ENCODE results near the gene MACROD2.

Gene MACROD2

DNA sequence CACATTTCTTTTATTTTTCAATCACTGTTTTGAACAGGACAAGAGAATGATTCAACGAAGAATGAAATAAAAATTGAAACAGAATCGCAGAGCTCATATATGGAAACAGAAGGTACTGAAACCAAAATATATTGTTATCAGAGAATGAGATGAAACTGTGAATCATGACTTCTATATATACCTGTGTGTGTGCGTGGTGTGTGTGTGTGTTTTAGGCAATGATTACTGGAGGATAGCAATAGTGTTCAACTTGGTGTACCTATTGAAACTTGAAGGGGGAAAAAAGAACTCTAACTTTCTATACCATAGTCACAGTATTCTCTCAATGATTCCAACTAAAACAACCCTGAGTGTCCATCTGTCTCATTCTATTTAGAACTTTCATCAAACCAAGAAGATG is 1991.4 kb downstream of the MACROD2 start:
- Histone ChIP-seq H3K36me3 (ENCODE audit: control insufficient read depth, insufficient read depth, low read length) (no peaks in the 10 kb centered on the region), H3K4me3 (replicated peaks; ENCODE audit: low read depth, low read length) (peak overlapping the region; percentile 67), H3K27me3 (replicated peaks; ENCODE audit: control insufficient read depth, insufficient read depth, low read length) (no peaks in the 10 kb centered on the region)
- no peak for TF ChIP-seq CTCF (IDR thresholded peaks at IDR 0.05; ENCODE audit: insufficient read depth, low read length, poor library complexity, severe bottlenecking)
- peak; percentile 56 for DNase-seq (ENCODE audit: extremely low read depth, insufficient read length)

DNA sequence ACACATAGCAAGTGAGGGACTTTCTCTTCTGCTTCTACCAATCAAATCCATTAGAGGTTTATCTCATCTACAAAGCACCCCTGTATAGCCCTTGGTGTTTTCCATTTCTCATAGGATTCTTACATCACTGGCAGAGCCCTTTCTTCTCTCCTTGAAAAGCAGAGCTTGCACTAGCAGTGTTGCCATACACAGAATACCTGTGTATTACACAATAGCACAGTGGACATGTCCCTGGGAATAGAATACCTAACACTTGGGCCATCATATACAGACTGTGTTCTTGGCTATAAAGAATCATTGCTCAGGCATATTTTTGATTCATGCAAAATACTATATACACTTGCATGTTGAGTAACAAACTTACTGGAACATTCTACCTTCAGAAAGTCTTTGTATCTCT is 1996.0 kb downstream of the MACROD2 start:
- Histone ChIP-seq H3K27me3 (replicated peaks; ENCODE audit: control insufficient read depth, insufficient read depth, low read length) (no peaks in the 10 kb centered on the region), H3K4me3 (replicated peaks; ENCODE audit: low read depth, low read length) (no peak overlapping the region), H3K36me3 (ENCODE audit: control insufficient read depth, insufficient read depth, low read length) (no peaks in the 10 kb centered on the region)
- TF ChIP-seq CTCF (IDR thresholded peaks at IDR 0.05; ENCODE audit: insufficient read depth, low read length, poor library complexity, severe bottlenecking): no peak
- DNase-seq (ENCODE audit: extremely low read depth, insufficient read length): no peak

- Histone ChIP-seq H3K4me3 (replicated peaks; ENCODE audit: low read depth, low read length) (no peak overlapping the region), H3K27me3 (replicated peaks; ENCODE audit: control insufficient read depth, insufficient read depth, low read length) (no peaks in the 10 kb centered on the region), H3K36me3 (ENCODE audit: control insufficient read depth, insufficient read depth, low read length) (no peaks in the 10 kb centered on the region)
- TF ChIP-seq CTCF (IDR thresholded peaks at IDR 0.05; ENCODE audit: insufficient read depth, low read length, poor library complexity, severe bottlenecking): no peak
- DNase-seq (ENCODE audit: extremely low read depth, insufficient read length): no peak
These were observed 1997.2 kb downstream of the MACROD2 start for GRCh38 chr20:15992564-15992963.

DNA sequence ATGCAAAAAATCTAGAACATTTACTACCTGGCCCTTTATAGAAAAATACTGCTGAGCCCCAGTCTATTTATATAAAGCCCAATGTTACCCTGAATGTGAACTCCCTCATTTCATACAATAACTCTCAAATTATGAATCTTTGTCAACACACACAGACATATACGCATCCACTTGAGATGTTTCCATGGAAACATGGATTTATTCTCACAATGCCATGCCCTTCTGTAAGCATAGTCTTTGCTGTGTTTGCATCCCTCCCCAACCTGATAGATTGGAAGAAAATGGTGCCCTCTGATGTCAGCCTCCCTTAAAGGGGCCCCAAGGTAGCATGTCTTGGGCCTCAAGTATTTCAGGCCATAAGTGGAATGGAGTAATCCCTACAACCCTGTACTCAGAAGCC is 2004.8 kb downstream of the MACROD2 start:
- no peak for DNase-seq (ENCODE audit: extremely low read depth, insufficient read length)
- no peak for TF ChIP-seq CTCF (IDR thresholded peaks at IDR 0.05; ENCODE audit: insufficient read depth, low read length, poor library complexity, severe bottlenecking)
- Histone ChIP-seq H3K36me3 (ENCODE audit: control insufficient read depth, insufficient read depth, low read length) (no peaks in the 10 kb centered on the region), H3K4me3 (replicated peaks; ENCODE audit: low read depth, low read length) (no peak overlapping the region), H3K27me3 (replicated peaks; ENCODE audit: control insufficient read depth, insufficient read depth, low read length) (no peaks in the 10 kb centered on the region)

- Histone ChIP-seq H3K36me3 (ENCODE audit: control insufficient read depth, insufficient read depth, low read length) (no peaks in the 10 kb centered on the region), H3K27me3 (replicated peaks; ENCODE audit: control insufficient read depth, insufficient read depth, low read length) (no peaks in the 10 kb centered on the region; the same call in 1 of the 2 replicates), H3K4me3 (replicated peaks; ENCODE audit: low read depth, low read length) (no peak overlapping the region)
- TF ChIP-seq CTCF (IDR thresholded peaks at IDR 0.05; ENCODE audit: insufficient read depth, low read length, poor library complexity, severe bottlenecking): no peak
- DNase-seq (ENCODE audit: extremely low read depth, insufficient read length): no peak
These were observed 2006.0 kb downstream of the MACROD2 start for GRCh38 chr20:16001286-16001685.

DNA sequence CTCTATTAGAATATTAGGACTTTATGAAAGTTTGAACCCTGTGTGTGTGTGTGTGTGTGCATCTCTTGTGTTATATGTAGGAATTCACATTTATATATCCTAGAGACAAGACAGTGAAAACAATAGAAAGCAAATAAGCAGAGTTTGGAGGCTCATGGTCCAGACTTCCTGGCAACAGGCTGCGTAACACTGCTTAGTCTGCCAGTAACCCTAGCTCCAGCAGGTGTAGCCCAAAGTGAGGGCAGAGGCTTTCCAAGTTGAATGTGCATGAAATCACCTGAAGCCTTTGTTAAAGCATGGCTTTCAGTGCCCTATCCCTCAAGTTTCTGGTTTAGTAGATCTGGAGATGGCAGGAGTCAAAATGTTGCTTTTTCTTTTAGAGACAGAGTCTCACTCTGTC is 2008.0 kb downstream of the MACROD2 start:
- no peak for DNase-seq (ENCODE audit: extremely low read depth, insufficient read length)
- no peaks in the 10 kb centered on the region for H3K36me3 ChIP-seq (ENCODE audit: control insufficient read depth, insufficient read depth, low read length)
- no peak overlapping the region for H3K4me3 ChIP-seq (replicated peaks; ENCODE audit: low read depth, low read length)
- H3K27me3 ChIP-seq (replicated peaks; ENCODE audit: control insufficient read depth, insufficient read depth, low read length): no peaks in the 10 kb centered on the region; the same call in 1 of the 2 replicates
- no peak for TF ChIP-seq CTCF (IDR thresholded peaks at IDR 0.05; ENCODE audit: insufficient read depth, low read length, poor library complexity, severe bottlenecking)

Measured in GM06990 (cell line).